Fibroblast of lung (primary cell): ENCODE results near the gene PDE6A.
A peak's percentile ranks its signal among the peaks of the same experiment; 100 is the strongest.

ENCODE experiments used
- CTCF ChIP-seq, 2 donors: IDR thresholded peaks in 1 of 2; conservative IDR thresholded peaks in 1 of 2; 1 replicate in 1 of 2; 2 replicates in 1 of 2; pipeline ENCODE4 v1.5.1; 2011 to 2012; ENCODE audit warnings: low read length in 2 of 2, control low read depth in 1 of 2, inconsistent platforms in 1 of 2, low read depth in 1 of 2, mild to moderate bottlenecking in 1 of 2
- EZH2 ChIP-seq: IDR thresholded peaks from 2 replicates; pipeline ENCODE4 v1.5.1; 2012; ENCODE audit warnings: low read length, control low read depth, mild to moderate bottlenecking; ENCODE audit errors: missing control alignments

GRCh38 chr5:149834246-149834855 lies 110.2 kb downstream of the PDE6A start:
- TF ChIP-seq CTCF (conservative IDR thresholded peaks at IDR 0.05 in 1 of 2, IDR thresholded peaks at IDR 0.05 in 1 of 2; ENCODE audit: low read depth in 1 of 2, low read length in 2 of 2) (peak; percentile 71 to 89), EZH2 (no peak)
